Embryonic facial prominence (tissue), 1 donor: ENCODE measurements around the gene COPG1.
A peak's percentile ranks its signal among the peaks of the same experiment; 100 is the strongest.

Experiments used
- DNase-seq: peaks from one replicate; pipeline ENCODE4 v3.0.0-alpha.2; 2016; ENCODE audit errors: extremely low spot score

COPG1 gene

GRCh38 chr3:129278966-129279906, 29.8 kb downstream of the COPG1 start:
- peak; percentile 22 for DNase-seq

DNA sequence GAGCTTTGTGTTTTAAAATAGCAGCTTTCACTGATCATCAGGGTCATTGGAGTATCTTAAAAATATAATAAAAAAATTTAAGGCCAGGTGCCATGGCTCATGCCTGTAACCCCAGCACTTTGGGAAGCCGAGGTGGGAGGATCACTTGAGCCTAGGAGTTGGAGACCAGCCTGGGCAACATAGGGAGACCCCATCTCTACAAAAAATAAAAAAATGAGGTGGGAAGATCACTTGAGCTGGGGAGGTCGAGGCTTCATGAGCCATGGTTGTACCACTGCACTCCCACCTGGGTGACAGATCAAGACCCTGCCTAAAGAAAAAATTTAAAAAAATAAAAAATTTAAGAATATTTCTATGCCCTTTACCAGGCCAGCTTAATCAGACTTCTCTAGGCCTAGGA, 30.8 kb downstream of the COPG1 start:
- DNase-seq: no peak

GRCh38 chr3:129281726-129282125, 32.3 kb downstream of the COPG1 start:
- DNase-seq: no peak

DNA sequence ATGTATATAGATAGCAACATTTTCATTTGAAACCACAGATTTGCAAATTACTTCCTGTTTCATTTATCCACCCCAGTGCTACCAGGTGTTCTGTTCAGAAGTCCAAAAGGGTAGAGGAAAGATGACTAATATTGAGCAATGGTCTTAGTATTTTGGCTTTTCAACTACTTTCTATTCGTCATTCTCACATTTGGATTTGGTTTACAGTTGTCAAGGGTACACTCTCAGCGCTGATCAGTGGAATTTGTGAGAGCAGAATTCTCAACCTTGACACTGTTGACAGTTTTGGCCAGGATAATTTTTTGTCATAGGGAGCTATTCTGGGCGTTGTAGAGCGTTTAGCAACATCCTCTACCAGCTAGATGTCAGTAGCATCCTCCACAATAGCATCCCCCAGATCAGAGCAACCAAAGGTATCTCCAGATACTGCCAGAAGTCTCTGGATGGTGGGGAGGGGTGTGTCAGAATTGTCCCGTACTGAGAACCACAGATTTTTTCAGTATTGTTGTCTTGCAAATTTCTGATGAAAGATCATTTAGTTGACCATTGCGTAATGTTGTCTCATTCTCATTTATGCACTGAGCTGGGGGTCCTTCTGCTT, 33.4 kb downstream of the COPG1 start:
- DNase-seq: no peak

DNA sequence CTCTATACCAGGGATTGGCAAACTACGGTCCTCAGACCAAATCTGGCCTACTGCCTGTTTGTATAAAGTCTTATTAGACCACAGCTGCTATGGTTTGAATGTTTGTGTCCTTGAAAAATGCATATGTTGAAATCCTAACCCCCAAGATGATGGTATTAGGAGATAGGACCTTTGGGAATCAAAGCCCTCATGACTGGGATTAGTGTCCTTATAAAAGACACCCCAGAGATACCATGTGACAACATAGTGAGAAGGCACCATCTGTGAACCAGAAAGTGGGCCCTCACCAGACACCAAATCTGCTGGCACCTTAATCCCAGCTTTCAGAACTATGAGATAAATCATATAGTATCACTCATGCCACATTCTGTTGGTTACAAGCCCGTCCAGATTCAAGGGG, 36.7 kb downstream of the COPG1 start:
- no peak for DNase-seq

DNA sequence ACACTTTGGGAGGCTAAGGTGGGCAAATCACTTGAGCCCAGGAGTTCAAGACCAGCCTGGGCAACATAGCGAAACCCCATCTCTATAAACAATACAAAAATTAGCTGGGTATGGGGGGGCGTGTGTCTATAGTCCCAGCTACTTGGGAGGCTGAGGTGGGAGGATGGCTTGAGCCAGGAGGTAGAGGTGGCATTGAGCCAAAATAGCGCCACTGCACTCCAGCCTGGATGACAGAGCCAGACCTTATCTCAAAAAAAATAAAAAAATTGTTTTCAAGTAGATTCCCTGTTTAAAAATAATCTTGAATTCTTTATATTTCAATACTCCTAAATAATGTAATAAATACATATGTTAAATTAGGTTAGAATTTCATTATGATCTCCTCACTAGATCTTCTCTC, 39.0 kb downstream of the COPG1 start:
- no peak for DNase-seq

DNA sequence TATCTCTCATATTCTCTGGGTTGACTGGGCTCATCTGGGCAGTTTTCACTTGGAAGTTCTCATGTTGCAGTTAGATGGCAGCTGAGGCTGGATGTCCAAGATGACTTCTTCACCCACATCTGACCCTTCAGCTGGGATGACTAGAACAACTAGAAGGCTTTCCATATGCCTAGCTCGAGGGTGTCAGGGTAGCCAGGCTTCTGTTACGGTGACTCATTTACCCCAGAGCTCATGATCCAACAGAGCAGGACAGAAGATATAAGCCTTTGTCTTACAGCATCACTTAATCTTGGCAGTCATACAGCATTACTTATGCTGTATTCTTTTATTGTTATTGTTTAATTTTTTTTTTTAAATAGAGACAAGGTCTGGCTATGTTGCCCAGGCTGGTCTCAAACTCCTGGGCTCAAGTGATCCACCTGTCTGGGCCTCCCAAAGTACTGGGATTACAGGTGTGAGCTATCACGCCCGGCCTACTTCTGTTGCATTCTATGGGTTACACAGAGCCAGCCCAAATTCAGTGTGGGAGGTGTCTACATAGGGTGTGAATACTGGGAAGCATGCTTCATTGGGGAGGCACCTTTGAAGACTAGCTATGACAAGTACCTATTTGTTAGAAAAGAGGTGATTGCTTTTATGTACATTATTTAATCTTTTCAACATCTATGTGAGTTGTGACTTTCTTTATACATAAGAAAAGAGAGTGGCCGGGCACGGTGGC, 40.0 kb downstream of the COPG1 start:
- no peak for DNase-seq

- DNase-seq: no peak
These were observed 42.0 kb downstream of the COPG1 start for GRCh38 chr3:129291236-129291886.

- no peak for DNase-seq
These were observed 45.9 kb downstream of the COPG1 start for GRCh38 chr3:129295286-129295685.

DNA sequence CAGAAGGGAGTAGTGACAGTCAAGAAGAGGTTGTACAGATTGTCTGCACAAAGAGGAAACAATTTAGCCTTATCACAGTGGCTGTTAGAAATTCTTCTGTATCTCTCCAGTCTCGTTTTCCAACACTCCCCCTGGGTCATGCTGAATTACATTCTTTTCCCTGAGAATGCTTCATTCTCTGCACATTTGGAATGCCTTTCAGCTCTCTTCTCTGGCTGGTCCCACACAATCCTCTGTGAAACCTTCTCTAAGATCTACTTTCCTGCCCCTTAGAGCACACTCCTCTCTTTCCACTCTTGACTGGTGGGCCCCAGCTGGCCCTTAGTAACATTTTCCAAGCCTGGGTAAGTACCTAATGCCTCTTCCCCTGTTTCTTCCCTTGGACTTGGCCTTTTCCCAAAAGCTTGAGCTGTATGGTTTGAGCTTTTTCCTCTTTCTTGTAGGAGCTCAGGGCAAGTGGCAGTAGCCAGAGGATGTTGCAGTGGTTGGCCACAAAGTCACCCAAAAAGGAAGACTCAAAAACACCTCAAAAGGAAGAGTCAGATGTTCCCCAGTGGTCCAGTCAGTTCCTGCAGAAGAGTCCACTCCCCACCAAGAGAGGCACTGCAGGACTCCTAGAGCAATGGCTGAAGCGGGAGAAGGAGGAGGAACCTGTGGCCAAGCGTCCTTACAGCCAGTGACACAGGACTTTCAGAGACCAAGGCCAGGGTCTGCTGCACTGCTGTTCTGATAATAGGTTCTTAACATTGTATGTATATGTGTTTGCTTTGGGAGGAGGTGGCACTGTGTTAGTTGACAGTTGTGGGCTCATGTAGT, 54.9 kb downstream of the COPG1 start:
- DNase-seq: no peak

DNA sequence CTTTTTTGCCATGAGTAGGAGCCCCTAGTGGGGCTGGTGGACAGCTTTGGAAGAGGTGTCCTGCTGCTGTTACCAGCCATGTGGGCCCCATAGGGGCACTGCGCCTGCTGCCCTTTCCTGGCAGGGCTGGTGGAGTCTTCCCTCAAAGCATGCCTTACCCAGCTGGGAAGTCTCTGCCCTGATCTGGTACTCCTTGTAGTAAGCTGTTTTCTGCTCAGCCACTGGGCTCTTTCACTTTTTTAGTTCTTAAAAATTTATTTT, 55.5 kb downstream of the COPG1 start:
- no peak for DNase-seq

DNA sequence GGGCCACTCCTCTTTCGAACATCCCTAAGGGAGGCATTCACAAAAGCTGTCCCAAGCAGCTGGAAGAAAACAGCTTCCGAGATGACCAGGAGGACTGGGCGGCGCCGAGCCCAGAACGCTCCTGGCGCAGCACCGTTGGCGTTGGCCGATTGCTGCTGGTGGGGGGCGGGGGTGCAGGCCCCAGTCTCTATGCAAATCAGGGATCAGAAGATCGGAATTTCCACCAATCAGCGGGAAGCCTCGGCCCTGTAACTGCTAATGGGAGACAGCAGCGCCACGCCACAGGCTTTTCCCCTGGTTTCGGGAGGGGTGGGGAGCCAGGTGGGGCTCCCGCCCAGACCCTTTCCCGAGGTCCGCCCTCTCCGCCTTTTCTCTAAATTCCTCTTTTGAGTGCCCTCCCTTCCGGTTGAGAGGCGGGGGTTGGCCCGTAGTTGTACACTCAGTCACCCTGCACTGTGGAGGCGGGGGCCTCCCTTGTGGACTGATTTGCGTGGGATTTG, 56.2 kb downstream of the COPG1 start:
- DNase-seq: peak; percentile 68

DNA sequence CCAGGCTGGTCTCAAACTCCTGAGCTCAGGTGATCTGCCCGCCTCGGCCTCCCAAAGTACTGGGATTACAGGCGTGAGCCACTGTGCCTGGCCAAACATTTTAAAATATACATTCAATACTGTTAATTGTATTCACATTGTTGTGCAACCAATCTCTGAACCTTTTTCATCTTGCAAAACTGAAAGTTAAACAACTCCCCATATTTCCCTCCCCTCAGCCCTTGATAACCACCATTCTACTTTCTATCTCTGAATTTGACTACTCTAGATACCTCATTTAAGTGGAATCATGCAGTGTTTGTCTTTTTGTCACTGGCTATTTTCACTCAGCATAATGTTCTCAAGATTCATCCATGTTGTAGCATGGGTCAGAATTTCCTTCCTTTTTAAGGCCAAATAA, 59.2 kb downstream of the COPG1 start:
- DNase-seq: no peak

- no peak for DNase-seq
These were observed 61.0 kb downstream of the COPG1 start for GRCh38 chr3:129310111-129311011.

- DNase-seq: no peak
These were observed 61.9 kb downstream of the COPG1 start for GRCh38 chr3:129311054-129311902.

- DNase-seq: no peak
These were observed 62.7 kb downstream of the COPG1 start for GRCh38 chr3:129312021-129312639.

DNA sequence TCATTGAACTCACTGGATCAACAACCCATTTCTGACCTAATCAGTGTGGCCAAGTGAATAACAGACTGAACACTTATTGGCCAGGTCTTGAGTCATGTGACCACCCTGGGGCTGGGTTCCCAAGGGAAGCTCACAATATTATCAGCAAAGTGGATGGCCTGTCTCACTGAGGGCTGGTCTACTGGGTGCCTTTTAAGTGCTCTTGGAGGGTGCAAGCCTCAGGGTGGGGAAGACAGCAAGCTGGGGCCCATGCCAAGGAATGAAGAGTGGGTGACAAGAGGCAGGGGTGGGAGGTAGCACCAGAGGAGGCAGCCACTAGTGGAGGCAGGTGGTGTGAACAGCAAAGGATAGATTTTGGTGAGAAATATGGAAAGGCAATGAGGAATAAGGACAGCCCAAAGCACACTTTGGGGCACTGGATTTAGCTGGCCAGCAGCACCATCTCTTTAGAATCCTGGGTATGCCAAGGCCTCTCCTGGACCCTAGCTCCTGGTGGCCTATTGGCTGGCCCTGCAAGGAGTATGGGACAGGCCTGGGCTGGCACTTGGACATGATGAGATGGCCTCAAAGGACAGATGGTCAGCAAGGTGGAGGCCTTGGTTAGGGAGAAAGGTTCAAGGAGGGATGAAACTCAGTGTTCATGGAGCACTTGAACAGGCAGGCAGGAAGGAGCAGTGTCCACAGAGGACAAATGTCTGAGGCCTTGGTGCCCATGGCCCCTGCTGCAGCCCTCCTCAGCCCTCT, 63.4 kb downstream of the COPG1 start:
- DNase-seq: no peak

GRCh38 chr3:129313415-129313664, 63.9 kb downstream of the COPG1 start:
- DNase-seq: no peak
